H4 (cell line): ENCODE data around the gene LUC7L. TPM values are rescaled to one million over a fixed set of nuclear protein-coding genes. Genes with fewer than 3 reads are reported as not detected.

Experiments used
- DNase-seq: peaks from one replicate; pipeline ENCODE4 v3.0.0-alpha.2; 2015; ENCODE audit warnings: low spot score
- total RNA-seq: library from RNA; depleted of rRNA; stranded (reverse); fragments of >200 nt; shearing (Covaris generic); gene quantifications from 2 replicates; pipeline ENCODE4 v1.2.3, GENCODE V29; 2014; rRNA removed

LUC7L gene
- total RNA-seq, 1 experiment from 2014 or later, result 39.6 TPM

- DNase-seq, result no peak
Observed at GRCh38 chr16:142405-142967, 86.8 kb downstream of the LUC7L start.

- no peak for DNase-seq
Observed at GRCh38 chr16:140175-140857, 88.9 kb downstream of the LUC7L start.

Other genes with a start within 250 kb of the LUC7L start
- 8.3 and 12.5 TPM in 2 replicates for gene POLR3K, start 175.8 kb downstream of the LUC7L start, total RNA-seq
- gene SNRNP25, start 175.6 kb downstream of the LUC7L start, total RNA-seq, result 42.4 and 46.6 TPM in 2 replicates
- gene RHBDF1, start 156.8 kb downstream of the LUC7L start, total RNA-seq, result 12.4 and 15.5 TPM in 2 replicates
- gene MPG, start 151.2 kb downstream of the LUC7L start, total RNA-seq, result 62.8 and 94.3 TPM in 2 replicates
- 2.6 and 5.0 TPM in 2 replicates for gene NPRL3, start 90.8 kb downstream of the LUC7L start, total RNA-seq
- not detected in 2 replicates for gene HBZ, start 76.8 kb downstream of the LUC7L start, total RNA-seq
- gene HBM, start 63.5 kb downstream of the LUC7L start, total RNA-seq, result not detected in 2 replicates
- 3.3 TPM in 1 of 2 replicates, not detected in the other for gene HBA2, start 56.6 kb downstream of the LUC7L start, total RNA-seq
- not detected in 2 replicates for gene HBA1, start 52.8 kb downstream of the LUC7L start, total RNA-seq
- gene HBQ1, start 49.0 kb downstream of the LUC7L start, total RNA-seq, result not detected in 2 replicates
- gene FAM234A, start 5.4 kb upstream of the LUC7L start, total RNA-seq, result 118 and 178 TPM in 2 replicates
- not detected in 2 replicates for gene RGS11, start 46.5 kb upstream of the LUC7L start, total RNA-seq
- not detected in 2 replicates for gene ARHGDIG, start 51.1 kb upstream of the LUC7L start, total RNA-seq
- gene PDIA2, start 53.7 kb upstream of the LUC7L start, total RNA-seq, result not detected in 2 replicates
- 5.6 and 7.0 TPM in 2 replicates for gene AXIN1, start 123.3 kb upstream of the LUC7L start, total RNA-seq
- 159 and 167 TPM in 2 replicates for gene MRPL28, start 141.1 kb upstream of the LUC7L start, total RNA-seq
- 13.7 and 15.9 TPM in 2 replicates for gene PGAP6, start 152.5 kb upstream of the LUC7L start, total RNA-seq
- gene NME4, start 167.8 kb upstream of the LUC7L start, total RNA-seq, result 87.5 and 95.3 TPM in 2 replicates
- gene DECR2, start 172.4 kb upstream of the LUC7L start, total RNA-seq, result 5.9 and 8.7 TPM in 2 replicates
- 5.4 and 11.5 TPM in 2 replicates for gene RAB11FIP3, start 196.2 kb upstream of the LUC7L start, total RNA-seq